Coronary artery (tissue), 2 donors: ENCODE measurements around the gene TTC14.
"Not testable (repeated sequence)": the region's sequence is repeated elsewhere in the genome, so short reads cannot be mapped to it uniquely, and the experiment has no call there.

Experiments
- DNase-seq: peaks from one replicate; pipeline ENCODE4 v3.0.0-alpha.2; 2017; ENCODE audit warnings: low spot score
- H3K27ac ChIP-seq, 2 donors: fragments of 200-600 bp; sonication (generic); one replicate each; pipeline ENCODE4 v1.5.1; 2016 to 2019
- H3K4me3 ChIP-seq: fragments of 200-600 bp; sonication (generic); 2 replicates; pipeline ENCODE4 v1.5.1; 2016; ENCODE audit warnings: mild to moderate bottlenecking, moderate library complexity
- TF ChIP-seq, protein P1 (sequence below): fragments of 200-600 bp; sonication (generic); IDR thresholded peaks from one replicate; pipeline ENCODE4 v1.5.1; 2019; ENCODE audit warnings: antibody characterized with exemption

The TTC14 gene

DNA sequence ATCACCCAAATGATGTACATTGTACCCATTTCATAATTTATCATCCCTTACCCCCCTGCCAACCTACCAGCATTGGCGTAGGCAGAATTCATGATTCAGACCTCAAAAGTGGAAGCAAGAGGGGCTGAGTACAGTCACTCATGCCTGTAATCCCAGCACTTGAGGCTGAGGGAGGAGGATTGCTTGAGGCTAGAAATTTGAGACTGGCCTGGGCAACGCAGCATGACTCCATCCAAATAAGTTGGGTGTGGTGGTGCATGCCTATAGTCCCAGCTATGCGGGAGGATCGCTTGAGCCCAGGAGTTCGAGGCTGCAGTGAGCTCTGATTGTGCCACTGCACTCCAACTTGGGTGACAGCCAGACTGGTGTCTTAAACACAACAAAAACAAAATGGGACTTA is 10.4 kb downstream of the TTC14 start:
- DNase-seq: no peak
- H3K4me3 ChIP-seq: no peak overlapping the region
- TF ChIP-seq, protein P1, sequence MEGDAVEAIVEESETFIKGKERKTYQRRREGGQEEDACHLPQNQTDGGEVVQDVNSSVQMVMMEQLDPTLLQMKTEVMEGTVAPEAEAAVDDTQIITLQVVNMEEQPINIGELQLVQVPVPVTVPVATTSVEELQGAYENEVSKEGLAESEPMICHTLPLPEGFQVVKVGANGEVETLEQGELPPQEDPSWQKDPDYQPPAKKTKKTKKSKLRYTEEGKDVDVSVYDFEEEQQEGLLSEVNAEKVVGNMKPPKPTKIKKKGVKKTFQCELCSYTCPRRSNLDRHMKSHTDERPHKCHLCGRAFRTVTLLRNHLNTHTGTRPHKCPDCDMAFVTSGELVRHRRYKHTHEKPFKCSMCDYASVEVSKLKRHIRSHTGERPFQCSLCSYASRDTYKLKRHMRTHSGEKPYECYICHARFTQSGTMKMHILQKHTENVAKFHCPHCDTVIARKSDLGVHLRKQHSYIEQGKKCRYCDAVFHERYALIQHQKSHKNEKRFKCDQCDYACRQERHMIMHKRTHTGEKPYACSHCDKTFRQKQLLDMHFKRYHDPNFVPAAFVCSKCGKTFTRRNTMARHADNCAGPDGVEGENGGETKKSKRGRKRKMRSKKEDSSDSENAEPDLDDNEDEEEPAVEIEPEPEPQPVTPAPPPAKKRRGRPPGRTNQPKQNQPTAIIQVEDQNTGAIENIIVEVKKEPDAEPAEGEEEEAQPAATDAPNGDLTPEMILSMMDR: no peak
- H3K27ac ChIP-seq: no peak overlapping the region

DNA sequence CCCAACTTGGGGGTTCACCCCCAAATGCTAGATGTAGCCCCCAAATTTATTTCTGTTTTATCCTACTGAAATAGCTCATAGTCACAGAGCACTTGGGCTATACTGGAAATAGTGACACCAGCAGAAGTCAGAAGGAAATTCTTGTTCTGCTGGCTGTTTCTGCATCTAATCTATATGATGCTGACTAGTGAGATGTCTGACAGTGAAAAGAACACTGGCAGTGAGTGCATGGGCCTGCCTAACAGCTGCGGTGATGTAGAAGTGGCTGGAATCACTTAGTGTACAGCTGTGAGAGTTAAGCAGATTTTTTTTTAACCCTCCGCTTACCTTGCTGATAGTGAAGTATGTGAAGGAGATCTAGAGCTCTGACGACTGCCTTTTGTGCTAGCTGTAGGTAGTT is 14.0 kb downstream of the TTC14 start:
- no peak overlapping the region for H3K4me3 ChIP-seq
- DNase-seq: no peak
- TF ChIP-seq, protein P1: no peak
- H3K27ac ChIP-seq: no peak overlapping the region

DNA sequence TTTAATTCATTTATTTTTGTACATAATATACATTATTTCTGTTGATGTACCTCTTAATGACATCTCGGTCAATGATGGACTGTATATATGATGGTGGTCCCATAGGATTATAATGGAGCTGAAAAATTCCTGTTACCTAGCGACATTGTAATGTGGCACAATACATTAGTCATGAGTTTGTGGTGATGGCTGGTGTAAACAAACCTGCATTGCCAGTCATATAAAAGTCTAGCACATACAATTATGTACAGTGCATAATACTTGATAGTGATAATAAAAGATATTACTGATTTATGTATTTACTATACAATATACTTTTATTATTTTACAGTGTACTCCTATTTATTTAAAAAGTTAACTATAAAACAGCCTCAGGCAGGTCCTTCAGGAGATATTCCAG is 15.1 kb downstream of the TTC14 start:
- no peak overlapping the region for H3K27ac ChIP-seq
- no peak for DNase-seq
- no peak overlapping the region for H3K4me3 ChIP-seq
- TF ChIP-seq, protein P1: no peak

DNA sequence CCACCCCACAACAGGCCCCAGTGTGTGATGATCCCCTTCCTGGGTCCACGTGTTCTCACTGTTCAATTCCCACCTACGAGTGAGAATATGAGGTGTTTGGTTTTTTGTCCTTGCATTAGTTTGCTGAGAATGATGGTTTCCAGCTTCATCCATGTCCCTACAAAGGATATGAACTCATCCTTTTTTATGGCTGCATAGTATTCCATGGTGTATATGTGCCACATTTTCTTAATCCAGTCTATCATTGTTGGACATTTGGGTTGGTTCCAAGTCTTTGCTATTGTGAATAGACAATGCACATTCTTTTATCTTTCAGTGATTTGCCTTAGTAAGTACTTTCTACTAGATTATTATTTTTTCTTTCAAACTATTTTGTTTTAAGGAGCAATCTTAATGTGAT is 16.6 kb downstream of the TTC14 start:
- not testable (repeated sequence) for DNase-seq, H3K27ac ChIP-seq

DNA sequence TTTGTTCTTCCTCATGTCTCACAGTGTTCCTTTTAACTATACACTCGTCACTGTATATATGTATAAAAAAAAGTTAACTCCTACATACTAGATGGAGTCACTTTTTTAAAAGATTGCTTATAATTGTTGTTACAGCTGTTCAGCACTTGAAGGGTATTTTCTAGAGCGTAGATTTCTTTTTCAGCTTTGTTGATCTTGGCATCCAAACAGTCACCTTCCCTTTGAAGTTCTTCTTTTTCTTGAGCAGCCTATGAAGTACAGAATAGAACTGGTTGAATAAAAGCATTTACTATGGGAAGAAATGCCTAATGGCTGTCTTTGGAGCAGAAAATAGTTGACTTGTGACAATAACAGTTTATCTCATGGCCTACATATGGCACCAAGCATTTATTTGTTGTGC is 17.8 kb downstream of the TTC14 start:
- Histone ChIP-seq H3K27ac (no peak overlapping the region), H3K4me3 (no peak overlapping the region)
- TF ChIP-seq, protein P1: no peak
- no peak for DNase-seq

More for the DNA sequence above, 16.6 kb downstream of the TTC14 start:
- not testable (repeated sequence) for H3K4me3 ChIP-seq

DNA sequence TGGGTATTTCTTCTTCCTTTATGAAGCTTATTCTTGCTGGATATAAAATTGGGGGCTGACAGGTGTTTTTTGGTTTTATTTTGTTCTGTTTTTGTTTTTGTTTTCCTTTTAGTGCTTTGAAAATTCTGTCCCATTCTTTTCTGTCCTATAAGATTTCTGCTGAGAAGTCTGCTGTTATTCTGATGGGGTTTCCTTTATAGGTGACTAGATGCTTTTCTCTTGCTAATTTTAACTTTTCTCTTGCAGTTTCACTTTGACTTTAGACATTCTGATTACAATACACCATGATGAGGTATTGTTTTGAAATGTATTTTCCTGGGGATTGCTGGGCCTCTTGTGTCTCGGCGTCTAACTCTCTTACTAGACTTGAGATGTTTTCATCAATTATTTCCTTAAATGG is 22.8 kb downstream of the TTC14 start:
- TF ChIP-seq, protein P1: no peak
- no peak overlapping the region for H3K27ac ChIP-seq
- DNase-seq: no peak
- H3K4me3 ChIP-seq: no peak overlapping the region

DNA sequence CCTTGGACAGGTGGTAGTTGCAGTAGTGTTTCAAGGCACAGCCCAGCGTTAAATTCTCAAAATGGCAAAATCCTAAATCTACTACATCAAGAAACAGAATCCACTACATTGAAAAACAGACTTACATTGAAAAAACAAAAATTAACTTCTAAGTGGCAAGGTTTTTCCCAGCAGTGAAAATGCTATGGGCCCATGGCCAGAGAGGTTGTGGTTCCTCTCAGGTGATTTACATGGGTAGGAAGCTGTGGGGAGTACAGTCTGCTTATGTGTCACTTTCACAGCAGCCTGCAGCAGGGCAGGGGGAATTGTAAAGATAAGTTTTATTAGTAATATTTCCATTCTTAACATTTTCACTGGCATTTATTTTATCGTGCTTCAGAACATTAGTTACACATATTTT is 24.9 kb downstream of the TTC14 start:
- no peak for DNase-seq
- Histone ChIP-seq H3K4me3 (no peak overlapping the region), H3K27ac (no peak overlapping the region)
- TF ChIP-seq, protein P1: no peak

DNA sequence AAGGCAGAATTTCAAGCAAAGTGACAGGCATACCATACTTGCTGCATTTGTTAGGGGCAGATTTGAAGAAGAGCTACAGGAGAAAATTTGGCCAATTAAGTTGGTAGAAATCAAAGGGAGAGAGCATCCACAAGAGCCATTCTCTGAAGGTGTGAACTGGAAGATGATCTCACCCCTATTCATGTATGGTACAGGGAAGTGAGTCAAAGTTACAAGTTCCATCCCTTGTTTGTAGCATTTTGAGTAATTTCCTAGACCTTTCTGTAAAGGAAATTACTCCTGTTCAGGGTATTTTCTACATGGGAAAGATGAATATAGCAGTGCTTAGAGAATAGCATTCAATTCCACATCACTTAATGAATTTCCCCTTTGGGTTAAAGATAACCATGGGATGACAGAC is 28.4 kb downstream of the TTC14 start:
- Histone ChIP-seq H3K27ac (no peak overlapping the region), H3K4me3 (no peak overlapping the region)
- DNase-seq: no peak
- TF ChIP-seq, protein P1: no peak
